Right atrium auricular region (tissue), 2 donors: ENCODE measurements around the gene ACOT8. TPM values are rescaled to one million over a fixed set of nuclear protein-coding genes. Genes with fewer than 3 reads are reported as not detected.
A peak's percentile ranks its signal among the peaks of the same experiment; 100 is the strongest.

Experiments
- DNase-seq: peaks from one replicate; pipeline ENCODE4 v3.0.0-alpha.2; 2019; ENCODE audit warnings: low spot score
- H3K27ac ChIP-seq, 2 donors: fragments of 200-600 bp; sonication (generic); 1 replicate in 1 of 2; 2 replicates in 1 of 2; pipeline ENCODE4 v1.5.1; 2016 to 2019
- H3K27me3 ChIP-seq, 2 donors: fragments of 200-600 bp; sonication (generic); one replicate each; pipeline versions ENCODE4 v1.5.1 to v1.6.0; 2017 to 2019
- H3K36me3 ChIP-seq: fragments of 200-600 bp; sonication (generic); one replicate; pipeline ENCODE4 v1.5.1; 2016
- H3K4me1 ChIP-seq, 2 donors: fragments of 200-600 bp; sonication (generic); one replicate each; pipeline versions ENCODE4 v1.5.1 to v1.6.0; 2017 to 2019
- H3K4me3 ChIP-seq, 2 donors: fragments of 200-600 bp; sonication (generic); 1 replicate in 1 of 2; 2 replicates in 1 of 2; pipeline ENCODE4 v1.5.1; 2017 to 2019; ENCODE audit warnings: mild to moderate bottlenecking in 1 of 2, moderate library complexity in 1 of 2
- H3K9me3 ChIP-seq, 2 donors: fragments of 200-600 bp; sonication (generic); one replicate each; pipeline ENCODE4 v1.5.1; 2019
- CTCF ChIP-seq, 2 donors: fragments of 200-600 bp; sonication (generic); IDR thresholded peaks; one replicate each; pipeline ENCODE4 v1.5.1; 2019; ENCODE audit warnings: antibody characterized with exemption in 2 of 2
- total RNA-seq, 2 donors: library from RNA; depleted of rRNA; stranded (reverse); fragments of >200 nt; gene quantifications; one replicate each; pipeline ENCODE4 v1.1.0, GENCODE V29; 2016

Gene ACOT8
- total RNA-seq, 2 donors from 2014 or later: 39.9 to 40.9 TPM

- H3K27me3 ChIP-seq: no peaks in the 10 kb centered on the region
- no peak overlapping the region for H3K27ac ChIP-seq
- no peaks in the 10 kb centered on the region for H3K9me3 ChIP-seq
- H3K4me1 ChIP-seq: peaks cover 0 to 23% of the 10 kb centered on the region in 2 donors
- H3K36me3 ChIP-seq: peaks cover 65% of the 10 kb centered on the region
- no peak overlapping the region for H3K4me3 ChIP-seq
- no peak for DNase-seq
- TF ChIP-seq CTCF (IDR thresholded peaks at IDR 0.05): no peak
Observed at GRCh38 chr20:45894797-45895196, 37.6 kb upstream of the ACOT8 start.

- Histone ChIP-seq H3K4me3 (no peak overlapping the region), H3K9me3 (no peaks in the 10 kb centered on the region), H3K4me1 (peaks cover 0 to 27% of the 10 kb centered on the region in 2 donors), H3K27me3 (no peaks in the 10 kb centered on the region), H3K36me3 (peaks cover 55% of the 10 kb centered on the region), H3K27ac (no peak overlapping the region)
- no peak for DNase-seq
- no peak for TF ChIP-seq CTCF (IDR thresholded peaks at IDR 0.05)
Observed at GRCh38 chr20:45893831-45894230, 36.6 kb upstream of the ACOT8 start.

- Histone ChIP-seq H3K4me1 (peaks cover 0 to 27% of the 10 kb centered on the region in 2 donors), H3K36me3 (peaks cover 46% of the 10 kb centered on the region), H3K27me3 (no peaks in the 10 kb centered on the region), H3K27ac (no peak overlapping the region), H3K4me3 (no peak overlapping the region), H3K9me3 (no peaks in the 10 kb centered on the region)
- no peak for DNase-seq
- no peak for TF ChIP-seq CTCF (IDR thresholded peaks at IDR 0.05)
Observed at GRCh38 chr20:45892828-45893500, 35.8 kb upstream of the ACOT8 start.

GRCh38 chr20:45892049-45892825, 35.0 kb upstream of the ACOT8 start:
- peaks cover 39% of the 10 kb centered on the region for H3K36me3 ChIP-seq
- H3K27me3 ChIP-seq: no peaks in the 10 kb centered on the region
- no peak for TF ChIP-seq CTCF (IDR thresholded peaks at IDR 0.05)
- DNase-seq: no peak
- peaks cover 0 to 27% of the 10 kb centered on the region in 2 donors for H3K4me1 ChIP-seq
- peak overlapping the region in 1 of 2 donors; percentile 83 for H3K27ac ChIP-seq
- no peaks in the 10 kb centered on the region for H3K9me3 ChIP-seq
- H3K4me3 ChIP-seq: peak overlapping the region; percentile 65 to 82

GRCh38 chr20:45890985-45891983, 34.1 kb upstream of the ACOT8 start, which contains the start of the genes CTSA and NEURL2:
CTSA (plus strand) TSS chr20:45891335; CDS start chr20:45891569, 234 bp downstream.
NEURL2 (minus strand) TSS chr20:45891208; CDS start chr20:45890991, 217 bp downstream.
- Histone ChIP-seq H3K27ac (peak within 1 kb of the TSS; percentile 83 to 92), H3K4me3 (peak within 1 kb of the TSS; percentile 65 to 82), H3K36me3 (peaks cover 36% of the 10 kb centered on the region), H3K9me3 (no peaks in the 10 kb centered on the region), H3K4me1 (peaks cover 0 to 27% of the 10 kb centered on the region in 2 donors), H3K27me3 (no peaks in the 10 kb centered on the region)
- TF ChIP-seq CTCF (IDR thresholded peaks at IDR 0.05): no peak
- DNase-seq: peak; percentile 97
